GM18511 (cell line): ENCODE data around the gene CYRIA.

Source experiments
- ATAC-seq: cut with Tn5 transposase; IDR thresholded peaks from one replicate; pipeline ENCODE4 v1.9.1; 2021; ENCODE audit warnings: mild to moderate bottlenecking, moderate library complexity; ENCODE audit not compliant: unreplicated experiment

The CYRIA gene

GRCh38 chr2:16632598-16632997 is 33.0 kb downstream of the CYRIA start:
- no peak for ATAC-seq

- peak; percentile 51 for ATAC-seq
These were observed 35.2 kb downstream of the CYRIA start for GRCh38 chr2:16630463-16630862.

- no peak for ATAC-seq
These were observed 35.9 kb downstream of the CYRIA start for GRCh38 chr2:16629770-16630169.

GRCh38 chr2:16629044-16629443 is 36.6 kb downstream of the CYRIA start:
- no peak for ATAC-seq

- ATAC-seq = no peak
These were observed 37.3 kb downstream of the CYRIA start for GRCh38 chr2:16628314-16628713.

GRCh38 chr2:16626997-16627605 is 38.5 kb downstream of the CYRIA start:
- ATAC-seq = no peak

GRCh38 chr2:16626497-16626896 is 39.1 kb downstream of the CYRIA start:
- ATAC-seq = no peak

GRCh38 chr2:16625759-16626158 is 39.9 kb downstream of the CYRIA start:
- ATAC-seq = peak; percentile 85

GRCh38 chr2:16625201-16625729 is 40.4 kb downstream of the CYRIA start:
- peak; percentile 5 for ATAC-seq

GRCh38 chr2:16624436-16624780 is 41.2 kb downstream of the CYRIA start:
- no peak for ATAC-seq

GRCh38 chr2:16623564-16624435 is 41.8 kb downstream of the CYRIA start:
- ATAC-seq = no peak

- ATAC-seq = no peak
These were observed 42.6 kb downstream of the CYRIA start for GRCh38 chr2:16623031-16623430.

GRCh38 chr2:16622399-16622968 is 43.1 kb downstream of the CYRIA start:
- ATAC-seq = no peak

GRCh38 chr2:16621316-16621715 is 44.3 kb downstream of the CYRIA start:
- no peak for ATAC-seq

- no peak for ATAC-seq
These were observed 45.0 kb downstream of the CYRIA start for GRCh38 chr2:16620590-16620989.

GRCh38 chr2:16619576-16620245 is 45.9 kb downstream of the CYRIA start:
- ATAC-seq = no peak

- no peak for ATAC-seq
These were observed 48.1 kb downstream of the CYRIA start for GRCh38 chr2:16617282-16618266.
